H4 (cell line): ENCODE results near the gene PARP6. TPM values are rescaled to one million over a fixed set of nuclear protein-coding genes. Genes with fewer than 3 reads are reported as not detected.
A peak's percentile ranks its signal among the peaks of the same experiment; 100 is the strongest.

ENCODE experiments used
- DNase-seq: peaks from one replicate; pipeline ENCODE4 v3.0.0-alpha.2; 2015; ENCODE audit warnings: low spot score
- total RNA-seq: library from RNA; depleted of rRNA; stranded (reverse); fragments of >200 nt; shearing (Covaris generic); gene quantifications from 2 replicates; pipeline ENCODE4 v1.2.3, GENCODE V29; 2014; rRNA removed

PARP6 gene
- 19.0 and 22.2 TPM in 2 replicates for total RNA-seq

DNA sequence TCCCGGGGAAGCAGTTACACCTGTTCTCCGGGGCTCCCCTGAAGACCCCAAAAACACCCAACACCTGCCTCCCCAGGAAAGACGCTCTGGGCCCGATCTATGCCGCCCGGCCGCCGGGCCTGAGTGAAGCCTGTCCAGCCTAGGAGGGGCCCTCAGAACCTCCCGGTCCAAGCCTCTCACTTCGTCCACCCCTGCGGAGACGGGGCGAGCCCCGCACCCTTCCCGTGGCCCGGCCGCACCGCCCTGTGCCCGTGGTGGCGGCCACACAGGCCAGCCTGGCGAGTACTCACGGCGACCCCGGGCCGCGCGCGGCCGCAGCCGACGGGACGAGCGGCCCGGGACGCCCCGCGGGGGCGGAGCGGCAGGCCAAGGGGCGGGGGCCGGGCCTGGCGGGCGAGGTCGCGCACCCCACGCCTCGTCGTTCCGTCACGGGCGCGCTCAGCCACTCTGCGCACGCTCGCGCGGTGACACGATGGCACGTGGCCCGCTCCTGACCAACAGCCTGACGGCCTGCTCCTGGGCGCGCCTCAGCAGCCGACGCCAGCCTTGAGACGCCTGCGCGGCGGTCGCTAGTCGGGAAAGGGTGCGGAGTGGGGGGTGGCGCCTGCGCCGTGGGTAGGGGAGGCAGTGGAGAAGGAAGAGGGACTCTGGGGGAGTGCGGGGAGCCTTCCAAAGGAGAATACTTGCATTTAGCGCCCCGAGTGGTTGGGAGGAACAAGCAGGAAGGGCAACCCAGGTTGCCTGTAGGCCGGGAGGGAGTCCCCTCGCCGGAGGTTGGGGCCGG lies at the start of gene PARP6:
Gene PARP6 (minus strand): TSS at position 342 of the 784 bp plus-strand sequence. CDS start 5,077 bp downstream, outside the sequence.
- DNase-seq = peak; percentile 98

DNA sequence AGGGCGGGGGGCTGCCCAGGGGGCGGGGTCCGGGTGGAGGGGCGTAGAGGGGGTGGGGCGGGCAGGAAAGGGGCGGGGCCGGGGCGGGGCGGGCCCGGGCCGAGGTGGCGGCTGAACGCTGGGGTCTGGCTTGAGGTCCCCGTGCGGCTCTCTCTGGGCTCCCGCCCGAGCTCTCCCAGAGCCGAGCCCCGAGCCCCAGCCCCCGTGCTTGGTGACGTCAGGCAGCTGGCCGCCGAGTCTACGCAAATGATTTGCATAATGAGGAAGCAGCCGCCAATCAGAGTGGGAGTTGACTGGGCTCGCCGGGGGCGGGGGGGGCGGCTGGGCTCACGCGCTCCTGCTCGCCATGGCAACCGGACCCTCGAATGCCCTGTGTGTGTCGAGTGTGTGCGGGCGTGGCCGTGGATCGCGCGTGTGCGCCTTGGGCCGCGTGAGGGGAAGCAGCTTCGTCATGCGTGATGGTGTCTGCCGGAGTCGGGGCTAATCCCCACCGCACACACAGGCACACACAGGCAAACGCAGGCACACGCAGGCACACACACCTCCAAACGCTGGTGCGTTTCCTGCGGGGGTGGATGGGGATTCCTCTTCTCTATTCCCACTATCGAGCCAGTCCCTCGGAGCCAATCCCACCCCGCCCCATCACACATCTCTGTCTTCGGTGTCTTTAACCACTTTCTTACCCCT lies 47.8 kb upstream of the PARP6 start, which contains the start of gene CELF6:
Gene CELF6 (minus strand): TSS at position 173 of the 687 bp plus-strand sequence. CDS start 283 bp downstream, outside the sequence.
- DNase-seq = peak; percentile 80

DNA sequence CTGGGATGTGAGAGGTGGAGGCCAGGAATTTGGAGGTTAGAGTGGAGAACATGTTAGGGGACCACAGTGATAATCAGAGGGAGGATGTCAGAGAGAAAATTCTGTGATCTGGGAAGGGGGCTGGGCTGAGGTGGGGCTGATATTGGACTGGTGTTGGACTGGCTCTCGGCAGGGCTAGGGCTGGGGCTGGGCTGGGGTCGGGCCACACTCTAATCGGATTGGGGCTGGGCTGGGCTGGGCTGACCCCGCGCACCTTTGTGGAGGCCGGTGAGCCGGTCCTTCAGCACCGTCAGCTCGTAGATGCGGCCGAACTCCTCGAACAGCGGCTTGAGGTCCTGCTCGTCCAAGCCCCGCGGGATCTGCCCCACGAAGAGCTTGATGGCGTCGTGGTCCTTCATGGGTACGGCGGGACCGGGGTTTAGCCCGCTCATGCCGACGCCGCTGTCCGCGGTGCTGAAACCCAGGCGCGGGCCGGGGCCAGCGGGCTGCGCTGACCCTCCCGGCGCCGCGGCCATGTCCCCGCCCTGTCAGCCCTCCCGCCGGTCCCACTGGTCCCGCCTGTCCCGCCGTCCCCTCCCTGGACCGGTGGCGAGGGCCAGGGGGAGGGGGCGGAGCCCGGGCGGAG lies 47.1 kb upstream of the PARP6 start:
- peak; percentile 32 for DNase-seq

DNA sequence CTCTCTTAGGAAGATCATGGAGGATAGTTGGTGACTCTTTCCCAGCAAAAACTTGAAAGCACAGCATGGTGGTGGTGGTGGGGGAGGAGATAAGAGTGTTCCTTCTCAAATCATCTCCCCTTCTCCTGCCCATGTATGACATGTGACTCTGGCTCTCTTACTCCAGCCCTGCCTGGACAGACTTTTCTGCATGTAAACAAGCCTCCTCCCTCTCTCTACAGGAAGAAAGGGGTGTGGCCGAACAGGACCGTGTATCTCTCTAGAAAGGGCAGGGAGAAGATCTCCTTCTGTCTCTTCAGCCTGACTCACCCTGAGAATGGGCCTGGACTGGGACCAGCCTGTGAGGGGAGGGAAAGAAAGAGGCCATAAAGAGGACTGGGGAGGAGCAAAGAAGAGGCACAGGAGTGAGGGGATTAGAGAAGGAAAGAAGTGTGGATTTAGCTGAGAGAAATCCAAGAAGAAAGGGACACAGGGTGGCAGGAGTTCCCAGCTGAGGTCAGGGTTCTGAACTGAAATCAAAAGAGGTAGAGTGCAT lies 46.1 kb upstream of the PARP6 start:
- DNase-seq = no peak

DNA sequence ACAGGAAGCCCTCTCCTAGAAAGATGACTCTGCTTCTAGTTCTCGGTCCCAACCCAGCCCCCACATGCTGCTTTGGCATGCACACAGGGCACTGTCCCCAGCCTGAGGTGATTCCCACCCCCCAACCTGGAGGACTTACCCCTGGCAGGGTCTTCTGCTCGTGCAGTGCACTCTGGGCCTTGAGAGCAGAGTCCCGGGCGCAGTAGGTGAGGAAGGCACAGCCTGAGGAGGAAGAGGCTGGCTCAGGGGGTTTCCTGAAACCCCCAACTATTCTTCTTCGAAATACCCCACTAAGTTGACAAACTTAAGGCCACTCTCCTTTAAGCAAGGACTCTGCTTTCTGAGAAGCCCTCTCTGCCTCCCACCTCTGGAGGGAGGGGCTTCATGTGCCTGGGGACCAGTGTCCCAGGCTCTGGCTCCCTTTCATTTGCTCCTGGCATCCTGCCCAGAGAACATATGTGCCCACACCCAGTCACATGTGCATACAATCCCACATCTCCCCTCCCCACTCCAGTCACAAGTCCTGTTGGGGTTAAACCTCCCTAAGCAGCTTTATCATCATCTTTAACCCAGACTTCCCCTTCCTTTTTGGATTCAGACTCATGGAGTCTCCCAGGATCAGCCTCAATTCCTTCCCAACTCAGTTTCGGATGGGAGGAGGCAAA lies 43.5 kb upstream of the PARP6 start:
- no peak for DNase-seq

GRCh38 chr15:72313881-72314280 lies 41.5 kb upstream of the PARP6 start:
- DNase-seq = no peak

DNA sequence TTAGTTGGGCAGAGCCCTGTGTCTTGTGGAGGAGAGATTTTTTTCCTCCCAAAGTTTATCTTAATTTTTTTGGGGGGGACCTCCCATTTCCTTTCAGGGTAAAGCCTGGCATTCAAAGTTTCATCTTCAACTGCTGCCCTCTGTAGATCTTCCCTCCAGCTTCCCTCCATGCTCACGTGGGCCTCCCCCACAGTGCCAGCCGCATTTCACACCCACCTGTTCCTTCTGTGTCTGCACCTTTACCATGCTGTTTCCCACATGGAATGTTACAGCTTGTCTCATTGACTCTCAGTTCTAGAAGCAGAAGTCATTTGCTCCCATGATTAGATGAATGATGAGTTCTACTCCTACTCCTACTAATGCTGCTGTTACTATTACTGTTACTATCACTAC lies 41.1 kb upstream of the PARP6 start:
- DNase-seq = no peak

- peak; percentile 80 for DNase-seq
Observed at GRCh38 chr15:72312605-72313447, 40.5 kb upstream of the PARP6 start.

GRCh38 chr15:72307026-72307425 lies 34.7 kb upstream of the PARP6 start:
- no peak for DNase-seq

GRCh38 chr15:72306211-72306785 lies 33.9 kb upstream of the PARP6 start:
- no peak for DNase-seq

- DNase-seq = no peak
Observed at GRCh38 chr15:72304596-72304995, 32.2 kb upstream of the PARP6 start.

- no peak for DNase-seq
Observed at GRCh38 chr15:72302955-72303354, 30.6 kb upstream of the PARP6 start.

- DNase-seq = no peak
Observed at GRCh38 chr15:72289597-72290325, 17.4 kb upstream of the PARP6 start.

DNA sequence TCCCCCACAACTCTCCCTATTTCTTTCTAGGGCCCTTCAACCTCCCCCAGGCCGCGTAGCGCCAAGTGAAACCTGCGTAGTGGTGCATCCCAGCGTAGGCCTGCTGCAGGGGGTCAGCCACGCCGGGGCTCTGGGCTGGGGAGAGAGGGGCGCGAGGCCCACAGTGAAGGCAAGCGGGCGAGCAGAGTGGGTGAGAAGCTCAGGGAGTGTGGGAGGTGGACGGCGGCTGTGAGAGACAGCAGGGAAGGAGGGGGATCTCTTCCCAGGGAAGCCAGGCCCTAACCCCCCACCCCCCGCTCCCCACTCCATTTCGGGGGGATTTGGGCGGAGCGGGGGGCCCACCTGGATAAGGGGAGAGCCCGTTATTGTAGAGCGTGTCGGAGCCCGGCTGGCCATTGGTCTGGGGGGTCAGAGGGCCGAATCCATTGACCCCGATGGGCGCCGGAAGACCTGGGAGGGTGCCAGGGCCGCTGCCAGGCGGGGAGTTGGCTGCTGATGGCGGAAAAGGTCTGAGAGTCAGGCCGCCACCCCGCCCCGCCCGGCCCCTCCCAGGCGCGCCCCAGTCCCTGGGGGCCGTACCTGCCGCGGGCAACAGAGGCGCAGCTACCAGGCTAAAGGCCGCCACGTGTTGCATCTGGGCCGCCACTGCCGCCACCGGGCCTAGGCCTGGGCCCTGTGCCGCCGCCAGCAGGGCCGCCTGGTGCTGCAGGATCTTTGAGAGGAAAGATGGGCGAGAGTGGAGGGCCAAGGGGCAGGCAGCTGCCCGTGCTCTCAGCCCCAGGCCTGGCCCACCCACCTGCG lies 16.6 kb upstream of the PARP6 start:
- DNase-seq = no peak

GRCh38 chr15:72285927-72286516 lies 13.7 kb upstream of the PARP6 start:
- peak; percentile 30 for DNase-seq

DNA sequence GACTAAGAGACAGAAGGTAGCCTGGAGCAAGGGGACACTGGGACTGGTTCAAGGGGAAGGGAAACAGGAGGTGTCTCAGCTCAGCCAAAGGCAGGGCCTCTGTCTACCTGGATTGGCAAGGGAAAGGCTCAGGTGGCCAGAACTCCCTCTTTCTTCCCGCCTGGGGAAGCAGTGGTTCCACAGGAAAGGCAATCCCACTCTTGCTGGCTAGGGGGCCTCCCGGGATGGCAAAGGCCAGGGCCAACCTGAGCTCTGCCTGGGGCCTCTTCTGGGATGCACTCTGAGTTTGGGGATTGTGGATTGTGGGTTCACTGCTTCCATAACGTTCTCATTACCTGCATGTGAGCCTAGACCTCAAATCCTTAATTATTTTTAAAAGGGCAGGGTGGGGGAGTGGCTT lies 13.0 kb upstream of the PARP6 start:
- no peak for DNase-seq

DNA sequence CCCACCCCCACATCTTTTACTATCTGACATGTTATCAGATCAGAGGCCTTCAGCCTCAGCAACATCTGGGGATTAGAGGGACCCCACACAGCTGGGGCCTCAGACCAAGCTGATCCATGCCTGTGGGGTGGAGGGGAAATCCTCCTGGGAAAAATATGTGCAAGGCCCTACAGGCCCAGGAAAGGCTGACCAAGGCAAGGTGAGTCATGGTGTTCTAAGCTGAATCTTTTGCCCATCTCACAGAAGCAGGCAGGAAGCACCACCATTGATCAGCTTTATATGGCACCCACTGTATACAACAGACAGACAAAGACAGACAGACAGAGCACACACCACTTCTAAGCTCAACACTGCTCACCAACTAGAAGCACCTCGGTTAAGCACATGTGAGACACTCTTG lies 12.4 kb upstream of the PARP6 start:
- no peak for DNase-seq

DNA sequence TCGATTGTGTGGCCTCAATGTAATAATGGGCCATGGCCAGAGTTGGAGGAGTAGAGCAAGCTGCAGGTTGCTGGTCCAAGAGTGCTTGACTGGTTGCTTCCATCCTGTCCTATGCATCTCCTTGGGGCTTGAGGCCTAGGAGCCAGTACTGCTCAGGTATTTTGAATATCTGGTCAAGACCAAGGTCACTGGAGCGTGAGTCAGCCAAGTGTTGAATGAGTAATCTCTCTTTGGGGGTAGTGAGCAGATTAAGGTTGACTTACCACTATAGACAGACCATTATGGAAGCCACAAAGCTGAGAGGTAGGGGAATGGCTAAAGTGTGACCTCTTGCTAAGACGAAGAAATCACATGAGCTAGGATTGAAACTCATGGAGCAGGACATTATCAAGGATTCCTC lies 9.4 kb upstream of the PARP6 start:
- DNase-seq = no peak

DNA sequence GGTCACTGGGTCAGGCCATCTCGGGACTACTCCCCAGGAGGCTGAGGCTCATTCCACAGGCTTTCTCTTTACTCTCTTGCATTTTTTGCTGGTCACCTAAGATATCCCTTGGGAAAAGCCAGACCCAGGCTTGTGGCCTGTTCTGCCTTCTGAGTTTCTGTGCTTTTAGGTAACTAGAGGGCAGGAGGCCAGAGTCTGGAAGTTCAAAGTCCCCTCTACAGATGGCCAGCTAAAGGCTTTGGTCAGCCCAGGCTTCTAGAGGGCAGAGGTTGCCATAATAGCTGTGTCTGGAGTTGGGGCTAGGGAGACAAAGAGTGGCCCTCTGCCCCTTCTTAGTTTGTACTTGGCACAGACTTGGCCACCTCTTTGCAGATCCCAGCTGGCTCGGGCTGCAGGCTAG lies 8.4 kb upstream of the PARP6 start:
- DNase-seq = no peak
